ELR (cell line): ENCODE results near the gene NUP58.

ENCODE experiments used
- DNase-seq: peaks from one replicate; pipeline ENCODE4 v3.0.0-alpha.2; 2015; ENCODE audit warnings: low read depth

Gene NUP58

GRCh38 chr13:25377244-25377962 lies 76.0 kb downstream of the NUP58 start:
- no peak for DNase-seq

DNA sequence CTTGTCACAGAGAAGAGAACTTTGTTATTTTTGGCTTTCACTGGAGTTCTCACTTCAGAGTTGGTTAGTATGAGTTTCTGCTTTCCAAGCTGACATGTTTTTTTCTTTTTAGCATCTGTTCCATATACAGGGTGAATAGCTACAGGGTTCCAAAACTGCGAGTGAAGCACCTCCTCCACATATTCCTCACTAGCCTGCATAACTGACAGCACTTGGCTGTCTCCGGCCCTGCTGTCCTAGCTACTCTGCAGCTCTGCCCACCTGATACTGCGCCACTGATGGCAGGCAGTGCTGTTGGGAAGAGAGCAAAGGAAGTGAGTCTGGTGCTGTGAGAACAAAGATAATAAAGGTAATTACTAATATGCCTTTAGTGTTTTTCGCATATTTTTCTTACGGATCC lies 77.1 kb downstream of the NUP58 start:
- DNase-seq: no peak

DNA sequence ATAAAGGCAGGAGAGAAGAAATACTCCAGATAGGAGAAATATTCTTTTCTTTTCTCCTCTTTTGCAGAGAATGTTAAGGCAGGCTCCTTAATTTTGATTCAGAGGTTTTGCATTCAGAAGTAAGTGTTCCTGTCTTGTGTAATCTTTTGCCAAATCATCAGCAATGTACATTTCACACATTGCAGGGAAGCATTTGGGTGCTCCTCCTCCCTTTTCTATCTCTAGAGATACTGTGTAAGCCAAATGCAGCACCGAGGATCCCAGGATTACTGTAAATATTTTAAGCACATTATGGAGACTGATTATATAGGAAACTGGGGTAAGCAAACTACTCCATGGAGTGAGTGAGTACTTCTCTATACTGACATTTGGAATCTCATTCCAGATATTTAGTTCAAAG lies 77.6 kb downstream of the NUP58 start:
- no peak for DNase-seq

DNA sequence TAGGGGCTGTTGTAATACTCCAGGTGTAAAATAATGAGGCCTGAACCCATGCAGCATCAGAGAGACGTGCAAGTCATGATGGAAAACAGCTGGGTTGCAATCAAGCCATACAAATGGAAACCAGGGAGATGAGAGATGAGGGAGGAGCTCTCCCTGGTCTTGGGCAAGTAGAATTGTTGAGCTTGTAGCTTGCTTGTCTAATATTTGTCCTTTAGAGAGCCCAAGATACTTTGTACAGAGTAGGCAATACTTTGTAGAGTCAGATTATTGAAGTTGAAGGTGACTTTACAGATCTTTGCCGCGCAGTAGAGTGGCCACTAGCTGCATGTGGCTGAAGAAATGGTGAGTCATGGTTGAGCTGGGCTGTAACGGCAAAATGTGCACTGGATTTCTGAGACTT lies 78.7 kb downstream of the NUP58 start:
- no peak for DNase-seq

DNA sequence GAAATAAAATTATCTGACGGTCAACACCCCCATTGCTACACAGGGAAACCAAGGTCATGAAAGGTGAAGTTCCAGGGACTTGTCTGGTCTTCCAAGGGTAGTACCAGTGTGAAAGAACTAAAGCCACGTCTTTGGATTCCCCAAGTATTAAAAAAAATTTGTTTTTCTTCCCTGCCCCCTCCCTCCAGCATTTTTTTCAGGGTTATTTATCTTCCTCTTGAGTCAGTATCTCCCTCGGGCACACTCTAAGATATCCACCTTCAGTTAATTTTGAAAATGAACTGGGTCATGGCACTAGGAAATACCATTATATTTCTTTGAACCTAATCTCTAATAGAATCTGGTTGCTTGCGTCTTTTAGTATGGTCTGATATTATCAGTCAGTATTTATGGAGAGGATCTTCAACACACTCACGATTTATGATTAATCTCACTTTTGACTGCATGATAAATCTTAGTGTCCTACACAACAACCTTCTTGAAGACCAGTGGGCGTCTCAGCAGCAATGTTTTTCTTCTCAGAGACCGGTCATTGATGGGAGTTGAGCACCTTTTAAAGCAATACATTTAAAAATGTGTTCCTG lies 79.4 kb downstream of the NUP58 start:
- no peak for DNase-seq

- DNase-seq: no peak
Observed at GRCh38 chr13:25384758-25385410, 83.5 kb downstream of the NUP58 start.

DNA sequence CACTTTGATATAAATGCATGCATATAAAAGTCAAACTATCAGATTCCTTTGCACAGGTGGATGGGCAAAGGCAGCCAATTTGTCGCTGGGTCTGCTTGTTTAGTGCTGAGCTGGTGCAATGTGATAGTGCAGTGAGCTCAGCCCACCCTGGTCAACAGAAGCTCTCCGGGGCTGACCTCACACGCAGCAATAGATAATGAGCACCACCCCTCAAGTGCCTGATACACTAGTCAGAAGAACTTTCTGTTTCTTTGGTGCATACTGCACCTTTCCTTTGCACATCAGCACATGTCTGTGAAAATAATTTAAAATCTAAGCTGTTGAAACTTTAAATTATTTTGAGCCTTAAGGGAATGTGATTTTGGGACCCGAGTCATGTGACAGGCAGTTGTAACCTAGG lies 90.5 kb downstream of the NUP58 start:
- DNase-seq: no peak
